SK-N-SH (cell line): ENCODE data around the gene NOPCHAP1. TPM values are rescaled to one million over a fixed set of nuclear protein-coding genes. Genes with fewer than 3 reads are reported as not detected.

Experiments used
- CTCF ChIA-PET: fragments of 300-600, 350-600 bp; formaldehyde crosslinking; extraction: SDS; loops from one replicate; lab custom pipeline; 2021; lab: Yijun Ruan, JAX
- POLR2A ChIA-PET: fragments of 350-600 bp; sonication (Branson Sonifier 250); formaldehyde crosslinking; extraction: SDS; loops from one replicate; lab custom pipeline; 2020; ENCODE audit warnings: antibody characterized with exemption, inconsistent platforms; lab: Yijun Ruan, JAX
- DNase-seq: peaks from one replicate; pipeline ENCODE4 v3.0.0; 2012
- H2AFZ ChIP-seq: fragments of 200-600 bp; sonication (generic); 2 replicates; pipeline ENCODE4 v1.8.1; 2016; ENCODE audit warnings: antibody characterized with exemption, mild to moderate bottlenecking, low read depth
- H3F3A ChIP-seq: fragments of 200-600 bp; sonication (generic); replicated peaks from 2 replicates; pipeline ENCODE3; 2016; ENCODE audit warnings: antibody characterized with exemption, mild to moderate bottlenecking; ENCODE audit not compliant: insufficient read depth
- H3K27ac ChIP-seq, 2 experiments: fragments of 200-500 bp in 1 of 2; fragments of 200-600 bp in 1 of 2; sonication (Bioruptor generic) in 1 of 2; sonication (generic), shearing (Covaris generic) in 1 of 2; 2 replicates each; pipeline versions ENCODE4 v1.5.1 to v1.6.1; 2014 to 2016; ENCODE audit warnings: low read depth in 2 of 2, inconsistent platforms in 1 of 2, low read length in 1 of 2, mild to moderate bottlenecking in 1 of 2, mixed read lengths in 1 of 2
- H3K27me3 ChIP-seq: fragments of 200-600 bp; sonication (generic), shearing (Covaris generic); 2 replicates; pipeline ENCODE4 v1.6.1; 2016; ENCODE audit warnings: mixed run types; ENCODE audit not compliant: insufficient read depth
- H3K36me3 ChIP-seq, 2 experiments: fragments of 200-500 bp in 1 of 2; fragments of 200-600 bp in 1 of 2; sonication (Bioruptor generic) in 1 of 2; sonication (generic) in 1 of 2; replicated peaks in 1 of 2; 2 replicates each; pipeline versions ENCODE3 to v1.5.1; 2014 to 2016; ENCODE audit warnings: low read length in 1 of 2, mild to moderate bottlenecking in 1 of 2; ENCODE audit not compliant: insufficient read depth in 2 of 2, control insufficient read depth in 1 of 2
- H3K4me1 ChIP-seq, 2 experiments: fragments of 200-500 bp in 1 of 2; fragments of 200-600 bp in 1 of 2; sonication (Bioruptor generic) in 1 of 2; sonication (generic), shearing (Covaris generic) in 1 of 2; 2 replicates each; pipeline versions ENCODE4 v1.5.1 to v1.6.1; 2014 to 2016; ENCODE audit warnings: low read depth in 1 of 2, low read length in 1 of 2, mixed run types in 1 of 2; ENCODE audit not compliant: insufficient read depth in 2 of 2, control insufficient read depth in 1 of 2
- H3K4me2 ChIP-seq: fragments of 200-600 bp; sonication (generic), shearing (Covaris generic); 2 replicates; pipeline ENCODE4 v1.6.1; 2017; ENCODE audit warnings: mixed run types
- H3K4me3 ChIP-seq, 2 experiments: fragments of 200-500 bp in 1 of 2; fragments of 200-600 bp in 1 of 2; sonication (Bioruptor generic) in 1 of 2; sonication (generic), shearing (Covaris generic) in 1 of 2; 2 replicates each; pipeline versions ENCODE4 v1.5.1 to v1.8.1; 2014 to 2016; ENCODE audit warnings: low read depth in 2 of 2, inconsistent platforms in 1 of 2, low read length in 1 of 2, mild to moderate bottlenecking in 1 of 2, mixed read lengths in 1 of 2, moderate library complexity in 1 of 2
- H3K79me2 ChIP-seq: fragments of 200-600 bp; sonication (generic); 2 replicates; pipeline ENCODE4 v1.8.1; 2017; ENCODE audit warnings: mild to moderate bottlenecking; ENCODE audit not compliant: insufficient read depth
- H3K9ac ChIP-seq: fragments of 200-600 bp; sonication (generic); 2 replicates; pipeline ENCODE4 v1.6.1; 2017; ENCODE audit warnings: mixed run types
- H3K9me2 ChIP-seq: fragments of 200-600 bp; sonication (generic); 2 replicates; pipeline ENCODE4 v1.6.1; 2017; ENCODE audit warnings: mixed run types
- H3K9me3 ChIP-seq: fragments of 200-600 bp; sonication (generic); 2 replicates; pipeline ENCODE4 v1.6.1; 2017; ENCODE audit warnings: mixed run types, mild to moderate bottlenecking, moderate library complexity
- H4K20me1 ChIP-seq: fragments of 200-600 bp; sonication (generic); 2 replicates; pipeline ENCODE4 v1.6.1; 2017; ENCODE audit warnings: mild to moderate bottlenecking, mixed run types; ENCODE audit not compliant: insufficient read depth
- CHD2 ChIP-seq: fragments of 150-350 bp; IDR thresholded peaks from 2 replicates; pipeline ENCODE4 v1.6.1; 2018; ENCODE audit warnings: low read length; ENCODE audit not compliant: partially characterized antibody
- ELF1 ChIP-seq: IDR thresholded peaks from 2 replicates; pipeline ENCODE4 v1.4.0; 2012
- GABPA ChIP-seq: IDR thresholded peaks from 2 replicates; pipeline ENCODE4 v1.4.0; 2012; ENCODE audit warnings: low read depth, mild to moderate bottlenecking
- GATA2 ChIP-seq: sonication (generic); formaldehyde crosslinking; IDR thresholded peaks from 2 replicates; pipeline ENCODE4 v1.5.0; 2020; ENCODE audit warnings: mild to moderate bottlenecking, missing genetic modification reagents
- MXI1 ChIP-seq: IDR thresholded peaks from 2 replicates; pipeline ENCODE4 v1.6.1; 2012; ENCODE audit warnings: mild to moderate bottlenecking, low read depth, low read length, improper control_type of control experiment
- NRF1 ChIP-seq: IDR thresholded peaks from 2 replicates; pipeline ENCODE4 v1.6.1; 2012; ENCODE audit warnings: low read depth, mild to moderate bottlenecking, low read length
- POLR2AphosphoS5 ChIP-seq: IDR thresholded peaks from 2 replicates; pipeline ENCODE4 v1.6.1; 2012; ENCODE audit warnings: low read depth, low read length
- RFX5 ChIP-seq: IDR thresholded peaks from 2 replicates; pipeline ENCODE4 v1.6.1; 2012; ENCODE audit warnings: mild to moderate bottlenecking, improper control_type of control experiment, low read length
- TAF1 ChIP-seq: IDR thresholded peaks from 2 replicates; pipeline ENCODE4 v1.6.1; 2012; ENCODE audit warnings: low read depth, mild to moderate bottlenecking, low read length, moderate library complexity, borderline replicate concordance
- YY1 ChIP-seq: IDR thresholded peaks from 2 replicates; pipeline ENCODE4 v1.4.0; 2012; ENCODE audit warnings: low read depth, mild to moderate bottlenecking
- WGBS: methylation state at CpG from one replicate; pipeline ENCODE4 v1.1.6; 2017; ENCODE audit warnings: low lambda C conversion rate; 5-methylcytosine and 5-hydroxymethylcytosine counted together
- polyA plus RNA-seq, 3 experiments: library from polyadenylated mRNA; depleted of rRNA; stranded (reverse); fragments of >200 nt; gene quantifications; 2 replicates each; pipeline ENCODE4 v1.2.3, GENCODE V29; 2012
- TF ChIP-seq, protein P1 (sequence below): fragments of 150-350 bp; IDR thresholded peaks from 2 replicates; pipeline ENCODE4 v1.6.1; 2016; ENCODE audit warnings: mild to moderate bottlenecking, low read depth, low read length
- TF ChIP-seq, protein P2 (sequence below): fragments of 150-350 bp; IDR thresholded peaks from 2 replicates; pipeline ENCODE4 v1.6.1; 2017; ENCODE audit warnings: antibody characterized with exemption, low read length, low read depth, borderline replicate concordance
- TF ChIP-seq, protein P3 (sequence below): IDR thresholded peaks from 2 replicates; pipeline ENCODE4 v1.4.0; 2012; ENCODE audit warnings: low read depth

Gene NOPCHAP1, protein sequence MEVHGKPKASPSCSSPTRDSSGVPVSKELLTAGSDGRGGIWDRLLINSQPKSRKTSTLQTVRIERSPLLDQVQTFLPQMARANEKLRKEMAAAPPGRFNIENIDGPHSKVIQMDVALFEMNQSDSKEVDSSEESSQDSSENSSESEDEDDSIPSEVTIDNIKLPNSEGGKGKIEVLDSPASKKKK
- polyA plus RNA-seq (2012; rRNA removed), result 10.8 and 17.3 TPM in 2 replicates
- polyA plus RNA-seq (2012; cell fraction: cytosol; rRNA removed), result 13.0 and 15.7 TPM in 2 replicates
- 6.4 and 9.9 TPM in 2 replicates for polyA plus RNA-seq (2012; cell fraction: nucleus; rRNA removed)

DNA sequence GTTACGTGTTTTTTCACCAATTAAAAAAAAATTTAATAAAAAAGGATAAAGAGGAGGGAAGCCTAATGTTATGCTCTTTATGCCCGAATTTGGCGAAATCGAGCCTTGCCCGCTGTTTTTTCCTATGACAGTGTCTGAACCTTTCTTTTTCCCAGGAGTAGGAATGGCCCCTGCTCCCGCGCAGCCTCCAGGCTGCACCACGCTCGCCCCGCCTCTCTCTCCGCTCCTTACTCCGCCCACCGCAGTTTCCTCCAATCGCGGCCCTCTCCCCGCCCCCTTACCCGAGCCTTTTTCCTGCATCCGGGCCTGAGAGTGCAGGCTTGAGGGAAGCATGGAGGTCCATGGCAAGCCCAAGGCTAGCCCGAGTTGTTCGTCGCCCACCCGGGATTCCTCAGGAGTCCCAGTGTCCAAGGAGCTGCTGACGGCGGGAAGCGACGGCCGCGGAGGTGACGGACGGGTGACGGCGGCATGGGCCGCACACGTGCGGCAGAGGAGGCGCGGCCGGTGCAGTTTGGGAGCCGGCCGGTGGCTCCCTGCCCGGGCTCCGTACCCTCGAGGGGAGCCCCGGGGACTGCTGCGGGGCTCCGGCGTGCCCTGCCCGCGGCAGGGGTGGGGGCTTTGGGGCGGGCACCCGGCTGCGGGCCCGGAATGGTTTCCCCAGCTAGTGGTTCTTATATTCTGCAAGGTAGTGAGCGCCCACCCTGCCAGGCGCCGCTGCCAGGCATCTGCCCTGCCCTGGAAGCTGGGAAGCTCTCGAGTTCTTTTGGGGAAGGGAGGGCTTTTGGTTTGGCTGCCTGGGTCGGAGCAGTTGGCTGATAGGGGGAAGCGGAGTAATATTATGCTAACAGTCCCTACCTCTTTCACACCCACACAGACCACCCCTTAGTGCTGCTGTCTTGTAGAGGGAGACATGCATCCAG is at the start of gene NOPCHAP1:
NOPCHAP1 (plus strand) TSS at position 295 of the 920 bp plus-strand sequence; CDS start at position 332, 37 bp downstream.
- peak within 1 kb of the TSS; percentile 80 for H3K9ac ChIP-seq
- peaks cover 47% of the 10 kb centered on the region for H3K79me2 ChIP-seq
- peak within 1 kb of the TSS; percentile 82 for H3K4me2 ChIP-seq
- peaks cover 32 to 33% of the 10 kb centered on the region in 2 experiments for H3K36me3 ChIP-seq
- H3K4me1 ChIP-seq, result peaks cover 0 to 9% of the 10 kb centered on the region in 2 experiments; a peak in 2 of 4 replicates
- no peaks in the 10 kb centered on the region for H4K20me1 ChIP-seq
- no peaks in the 10 kb centered on the region for H3K27me3 ChIP-seq
- no peaks in the 10 kb centered on the region for H3K9me2 ChIP-seq
- ChIA-PET CTCF (interaction anchor here (0.9 to 1.3 kb wide), 2 partner anchors 15 to 604 kb away, joined by 3 to 4 read pairs; no protein-coding TSS in a partner anchor), POLR2A (interaction anchor here (0.6 to 1.2 kb wide), 2 partner anchors 28 to 847 kb away, joined by 3 read pairs; partner anchors contain the start of gene SLC41A2)
- peak; percentile 94 for TF ChIP-seq POLR2AphosphoS5
- peak; percentile 54; the same call in 1 of the 2 replicates for TF ChIP-seq GABPA
- peak; percentile 80 for TF ChIP-seq NRF1
- TF ChIP-seq GATA2, result no peak
- TF ChIP-seq ELF1, result peak; percentile 48; the same call in 1 of the 2 replicates
- TF ChIP-seq, protein P1, sequence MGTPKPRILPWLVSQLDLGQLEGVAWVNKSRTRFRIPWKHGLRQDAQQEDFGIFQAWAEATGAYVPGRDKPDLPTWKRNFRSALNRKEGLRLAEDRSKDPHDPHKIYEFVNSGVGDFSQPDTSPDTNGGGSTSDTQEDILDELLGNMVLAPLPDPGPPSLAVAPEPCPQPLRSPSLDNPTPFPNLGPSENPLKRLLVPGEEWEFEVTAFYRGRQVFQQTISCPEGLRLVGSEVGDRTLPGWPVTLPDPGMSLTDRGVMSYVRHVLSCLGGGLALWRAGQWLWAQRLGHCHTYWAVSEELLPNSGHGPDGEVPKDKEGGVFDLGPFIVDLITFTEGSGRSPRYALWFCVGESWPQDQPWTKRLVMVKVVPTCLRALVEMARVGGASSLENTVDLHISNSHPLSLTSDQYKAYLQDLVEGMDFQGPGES, result no peak
- 0 out of 2 replicates have a peak, but pooled peaks have one; percentile 41 for TF ChIP-seq RFX5
- TF ChIP-seq, protein P2, sequence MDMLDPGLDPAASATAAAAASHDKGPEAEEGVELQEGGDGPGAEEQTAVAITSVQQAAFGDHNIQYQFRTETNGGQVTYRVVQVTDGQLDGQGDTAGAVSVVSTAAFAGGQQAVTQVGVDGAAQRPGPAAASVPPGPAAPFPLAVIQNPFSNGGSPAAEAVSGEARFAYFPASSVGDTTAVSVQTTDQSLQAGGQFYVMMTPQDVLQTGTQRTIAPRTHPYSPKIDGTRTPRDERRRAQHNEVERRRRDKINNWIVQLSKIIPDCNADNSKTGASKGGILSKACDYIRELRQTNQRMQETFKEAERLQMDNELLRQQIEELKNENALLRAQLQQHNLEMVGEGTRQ, result no peak
- TF ChIP-seq, protein P3, sequence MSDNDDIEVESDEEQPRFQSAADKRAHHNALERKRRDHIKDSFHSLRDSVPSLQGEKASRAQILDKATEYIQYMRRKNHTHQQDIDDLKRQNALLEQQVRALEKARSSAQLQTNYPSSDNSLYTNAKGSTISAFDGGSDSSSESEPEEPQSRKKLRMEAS, result peak; percentile 88
- TF ChIP-seq TAF1, result peak; percentile 80
- peak; percentile 28 for TF ChIP-seq CHD2
- TF ChIP-seq YY1, result peak; percentile 81
- peak; percentile 94 for TF ChIP-seq MXI1
- peak; percentile 96 for DNase-seq
- 2% methylated on average over 25 of the region's 59 CpGs for WGBS
- peak within 1 kb of the TSS; percentile 47 to 80; a peak in 3 of 4 replicates for H3K27ac ChIP-seq
- peak within 1 kb of the TSS; percentile 91 to 92 for H3K4me3 ChIP-seq
- no peaks in the 10 kb centered on the region for H3K9me3 ChIP-seq
- no peaks in the 10 kb centered on the region for H3F3A ChIP-seq
- peak within 1 kb of the TSS; percentile 94 for H2AFZ ChIP-seq
